NT2/D1 (cell line): ENCODE results near the gene ADAM33.

Source experiments
- SUZ12 ChIP-seq: IDR thresholded peaks from 2 replicates; pipeline ENCODE4 v1.6.1; 2011; ENCODE audit not compliant: insufficient read length, insufficient read depth; ENCODE audit errors: extremely low read depth
- YY1 ChIP-seq: IDR thresholded peaks from 2 replicates; pipeline ENCODE4 v1.6.1; 2011; ENCODE audit not compliant: insufficient read length, insufficient read depth
- ZNF274 ChIP-seq: IDR thresholded peaks from 2 replicates; pipeline ENCODE4 v1.6.1; 2011; ENCODE audit warnings: mild to moderate bottlenecking, low read depth, low read length

- TF ChIP-seq YY1 (no peak), ZNF274 (no peak), SUZ12 (no peak)
These were observed 14.3 kb downstream of the ADAM33 start for GRCh38 chr20:3667434-3668037.
